ENCODE measurements around the gene MICU2. TPM values are rescaled to one million over a fixed set of nuclear protein-coding genes. Genes with fewer than 3 reads are reported as not detected.

The MICU2 gene
- total and polyA plus RNA-seq, 3 donors from 2014 or later: 43.2 to 98.9 (median 81.1) TPM

DNA sequence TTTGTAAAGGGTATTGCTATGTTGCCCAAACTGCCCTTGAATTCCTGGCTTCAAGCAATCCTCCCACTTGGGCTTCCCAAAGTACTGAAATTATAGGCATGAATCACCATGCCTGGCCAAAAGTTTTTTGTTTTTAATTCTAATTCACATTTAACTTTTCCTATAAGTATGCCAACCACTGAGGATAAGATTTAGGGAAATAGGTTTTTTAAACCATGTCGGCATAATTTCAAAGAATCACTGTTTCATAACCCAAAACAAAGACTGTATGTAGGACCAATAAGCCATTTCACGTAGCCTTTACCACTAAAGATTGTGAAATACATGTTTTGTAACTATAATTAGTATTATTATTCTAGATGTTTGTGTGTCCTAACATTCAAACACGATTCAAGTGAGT is 153.0 kb downstream of the MICU2 start:
- Histone ChIP-seq H3K36me3 (ENCODE audit: low read depth, missing control alignments) (no peaks in the 10 kb centered on the region), H3K9me3 (no peaks in the 10 kb centered on the region), H3K4me1 (no peaks in the 10 kb centered on the region), H3K27ac (no peak overlapping the region), H3K4me3 (no peak overlapping the region), H3K27me3 (no peaks in the 10 kb centered on the region)
- TF ChIP-seq POLR2A (IDR thresholded peaks at IDR 0.05) (no peak), CTCF (IDR thresholded peaks at IDR 0.05) (no peak)
- DNase-seq: no peak
- WGBS, 2 donors: 86 to 95% methylated on average over 3 of the region's 3 CpGs
- intact Hi-C loops (cut with DNase I; ENCODE audit: low total_unique reads): no loop called here

- H3K4me3 ChIP-seq: no peak overlapping the region
- intact Hi-C loops (cut with DNase I; ENCODE audit: low total_unique reads): no loop called here
- no peak overlapping the region for H3K27ac ChIP-seq
- no peaks in the 10 kb centered on the region for H3K9me3 ChIP-seq
- TF ChIP-seq CTCF (IDR thresholded peaks at IDR 0.05): no peak
- no peak for TF ChIP-seq POLR2A (IDR thresholded peaks at IDR 0.05)
- no peaks in the 10 kb centered on the region for H3K36me3 ChIP-seq (ENCODE audit: low read depth, missing control alignments)
- no peak for DNase-seq
- WGBS, 2 donors: 76 to 87% methylated on average over 2 of the region's 2 CpGs
- H3K4me1 ChIP-seq: no peaks in the 10 kb centered on the region
- no peaks in the 10 kb centered on the region for H3K27me3 ChIP-seq
Measured at GRCh38 chr13:21446656-21447055, 157.3 kb downstream of the MICU2 start.

DNA sequence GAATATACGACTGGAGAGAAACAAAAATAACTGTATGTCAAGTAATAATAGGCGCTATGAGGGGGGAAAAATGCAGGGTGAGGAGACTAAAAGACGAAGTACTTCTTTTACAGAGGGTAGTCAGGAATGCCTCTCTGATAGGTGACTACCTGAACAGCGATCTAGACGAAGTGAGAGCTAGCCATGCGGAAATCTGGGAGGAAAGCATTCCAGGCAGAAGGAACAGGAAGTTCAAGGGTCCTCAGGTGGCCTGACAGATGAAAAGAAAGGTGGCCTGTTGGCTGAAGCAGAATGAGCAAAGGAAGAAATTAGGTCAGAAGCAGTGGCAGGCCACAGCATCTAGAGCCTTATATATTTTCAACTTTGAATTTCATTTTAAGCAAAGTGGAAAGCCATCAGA is 158.2 kb downstream of the MICU2 start:
- Histone ChIP-seq H3K4me3 (no peak overlapping the region), H3K27me3 (no peaks in the 10 kb centered on the region), H3K9me3 (no peaks in the 10 kb centered on the region), H3K36me3 (ENCODE audit: low read depth, missing control alignments) (no peaks in the 10 kb centered on the region), H3K27ac (no peak overlapping the region), H3K4me1 (no peaks in the 10 kb centered on the region)
- TF ChIP-seq CTCF (IDR thresholded peaks at IDR 0.05): no peak
- no peak for TF ChIP-seq POLR2A (IDR thresholded peaks at IDR 0.05)
- intact Hi-C loops (cut with DNase I; ENCODE audit: low total_unique reads): no loop called here
- DNase-seq: no peak
- 71 to 88% methylated on average over 6 of the region's 6 CpGs for WGBS, 2 donors

DNA sequence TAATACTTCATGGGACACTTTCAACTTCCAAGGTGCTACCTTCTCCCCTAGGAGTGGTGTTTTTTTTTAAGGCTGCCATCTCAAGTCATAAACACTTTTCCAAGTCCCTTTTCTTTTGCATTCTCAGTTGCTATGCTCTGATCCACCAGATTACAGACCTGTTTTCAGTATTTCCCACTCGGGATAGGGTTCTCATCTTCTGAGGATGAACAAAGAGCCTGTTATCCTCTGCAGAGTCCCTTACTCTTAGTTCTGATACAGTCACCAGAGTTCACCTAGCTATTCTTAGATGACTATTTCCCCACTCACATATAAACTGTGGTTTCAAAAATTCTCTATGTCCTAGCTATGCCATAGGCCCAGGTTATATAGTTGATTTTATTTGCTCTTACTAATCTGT is 160.8 kb downstream of the MICU2 start:
- Histone ChIP-seq H3K4me1 (no peaks in the 10 kb centered on the region), H3K27ac (no peak overlapping the region), H3K27me3 (no peaks in the 10 kb centered on the region), H3K4me3 (no peak overlapping the region), H3K9me3 (no peaks in the 10 kb centered on the region), H3K36me3 (ENCODE audit: low read depth, missing control alignments) (no peaks in the 10 kb centered on the region)
- DNase-seq: no peak
- TF ChIP-seq POLR2A (IDR thresholded peaks at IDR 0.05) (no peak), CTCF (IDR thresholded peaks at IDR 0.05) (no peak)
- 61 to 88% methylated on average over 1 of the region's 1 CpG for WGBS, 2 donors
- intact Hi-C loops (cut with DNase I; ENCODE audit: low total_unique reads): no loop called here

Small RNA genes lying within 50 kb of the gene (small RNA-seq; reads per million reads assigned to genes)
- gene RNU6-59P: 0 reads per million in 2 donors

Other genes starting within 250 kb of the MICU2 start
- 10 to 100 TPM; 52.4 to 76.2 TPM for gene ZDHHC20, start 144.9 kb downstream of the MICU2 start, total RNA-seq
- gene ZDHHC20, start 144.9 kb downstream of the MICU2 start, polyA plus RNA-seq (ENCODE audit: insufficient read depth, low read depth, low replicate concordance): 75.8 TPM
- gene FGF9, start 66.9 kb upstream of the MICU2 start, total RNA-seq: 1 to 10 TPM in 1 of 2 donors, under 1 TPM in 1; 0.79 to 1.5 TPM
- gene FGF9, start 66.9 kb upstream of the MICU2 start, polyA plus RNA-seq (ENCODE audit: insufficient read depth, low read depth, low replicate concordance): 4.3 TPM